Choroid plexus epithelial cell (primary cell): ENCODE data around the gene ASB10.

Experiments
- DNase-seq: peaks from one replicate; pipeline ENCODE4 v3.0.0-alpha.2; 2010; ENCODE audit warnings: low read depth
- H3K4me3 ChIP-seq: 2 replicates; pipeline ENCODE4 v1.5.1; 2011; ENCODE audit warnings: low read depth, mild to moderate bottlenecking, control low read depth, low read length, moderate library complexity
- TF ChIP-seq, protein P1 (sequence below): conservative IDR thresholded peaks from 2 replicates; pipeline ENCODE4 v1.5.1; 2011; ENCODE audit warnings: low read depth, mild to moderate bottlenecking, control low read depth, inconsistent platforms, low read length, moderate library complexity

Gene ASB10

DNA sequence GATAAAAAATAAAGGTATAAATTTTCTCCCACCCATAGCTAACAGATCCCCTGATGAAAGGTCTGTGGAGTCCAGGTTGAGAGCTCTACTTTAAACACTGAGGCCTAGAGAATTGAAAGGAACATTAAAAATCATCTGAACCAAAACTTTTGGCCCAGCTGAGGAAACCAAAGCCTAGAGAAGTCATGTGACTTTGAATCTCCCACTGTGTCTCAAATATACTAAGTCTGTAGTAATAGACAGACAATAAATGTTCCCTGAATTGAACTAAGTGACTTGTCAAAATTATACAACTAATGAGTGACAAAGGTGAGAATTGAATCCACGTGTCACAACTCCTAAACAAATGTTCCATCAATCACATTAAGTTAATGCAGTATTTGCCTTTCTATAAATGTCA lies 25.3 kb downstream of the ASB10 start:
- DNase-seq, result no peak
- TF ChIP-seq, protein P1, sequence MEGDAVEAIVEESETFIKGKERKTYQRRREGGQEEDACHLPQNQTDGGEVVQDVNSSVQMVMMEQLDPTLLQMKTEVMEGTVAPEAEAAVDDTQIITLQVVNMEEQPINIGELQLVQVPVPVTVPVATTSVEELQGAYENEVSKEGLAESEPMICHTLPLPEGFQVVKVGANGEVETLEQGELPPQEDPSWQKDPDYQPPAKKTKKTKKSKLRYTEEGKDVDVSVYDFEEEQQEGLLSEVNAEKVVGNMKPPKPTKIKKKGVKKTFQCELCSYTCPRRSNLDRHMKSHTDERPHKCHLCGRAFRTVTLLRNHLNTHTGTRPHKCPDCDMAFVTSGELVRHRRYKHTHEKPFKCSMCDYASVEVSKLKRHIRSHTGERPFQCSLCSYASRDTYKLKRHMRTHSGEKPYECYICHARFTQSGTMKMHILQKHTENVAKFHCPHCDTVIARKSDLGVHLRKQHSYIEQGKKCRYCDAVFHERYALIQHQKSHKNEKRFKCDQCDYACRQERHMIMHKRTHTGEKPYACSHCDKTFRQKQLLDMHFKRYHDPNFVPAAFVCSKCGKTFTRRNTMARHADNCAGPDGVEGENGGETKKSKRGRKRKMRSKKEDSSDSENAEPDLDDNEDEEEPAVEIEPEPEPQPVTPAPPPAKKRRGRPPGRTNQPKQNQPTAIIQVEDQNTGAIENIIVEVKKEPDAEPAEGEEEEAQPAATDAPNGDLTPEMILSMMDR, result no peak
- no peak overlapping the region for H3K4me3 ChIP-seq

DNA sequence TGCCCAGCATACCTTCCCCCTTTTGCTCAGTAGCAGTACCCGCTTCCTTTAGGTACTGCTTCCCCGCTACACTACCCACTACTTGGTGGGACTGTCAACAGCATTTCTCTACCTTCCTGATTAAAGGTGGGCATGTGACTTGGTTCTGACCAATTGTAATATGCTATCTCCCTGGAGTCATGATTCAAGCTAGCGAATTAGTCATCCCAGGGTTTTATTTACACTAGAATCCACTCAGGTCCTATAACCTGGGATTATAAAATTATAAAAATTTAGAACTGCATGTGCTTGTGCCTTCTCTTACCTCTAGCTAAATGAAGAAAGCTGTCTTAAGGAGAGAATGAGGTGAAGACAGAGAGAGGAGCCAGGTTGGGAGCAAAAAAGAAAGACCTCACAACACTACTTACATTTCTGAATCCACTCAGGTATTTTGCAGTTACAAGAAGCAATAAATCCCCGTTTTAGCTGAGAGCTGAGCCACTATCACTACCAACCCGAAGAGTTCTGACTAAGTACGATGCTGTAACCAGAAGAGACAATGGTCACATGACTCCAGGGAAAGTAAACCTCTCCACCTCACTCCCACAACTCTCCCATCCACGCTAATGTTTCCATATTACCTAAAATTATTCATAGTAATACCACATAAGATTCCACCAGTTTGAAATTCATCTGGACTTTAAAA lies 29.3 kb downstream of the ASB10 start:
- no peak overlapping the region for H3K4me3 ChIP-seq
- DNase-seq, result peak; percentile 21
- TF ChIP-seq, protein P1, result no peak

DNA sequence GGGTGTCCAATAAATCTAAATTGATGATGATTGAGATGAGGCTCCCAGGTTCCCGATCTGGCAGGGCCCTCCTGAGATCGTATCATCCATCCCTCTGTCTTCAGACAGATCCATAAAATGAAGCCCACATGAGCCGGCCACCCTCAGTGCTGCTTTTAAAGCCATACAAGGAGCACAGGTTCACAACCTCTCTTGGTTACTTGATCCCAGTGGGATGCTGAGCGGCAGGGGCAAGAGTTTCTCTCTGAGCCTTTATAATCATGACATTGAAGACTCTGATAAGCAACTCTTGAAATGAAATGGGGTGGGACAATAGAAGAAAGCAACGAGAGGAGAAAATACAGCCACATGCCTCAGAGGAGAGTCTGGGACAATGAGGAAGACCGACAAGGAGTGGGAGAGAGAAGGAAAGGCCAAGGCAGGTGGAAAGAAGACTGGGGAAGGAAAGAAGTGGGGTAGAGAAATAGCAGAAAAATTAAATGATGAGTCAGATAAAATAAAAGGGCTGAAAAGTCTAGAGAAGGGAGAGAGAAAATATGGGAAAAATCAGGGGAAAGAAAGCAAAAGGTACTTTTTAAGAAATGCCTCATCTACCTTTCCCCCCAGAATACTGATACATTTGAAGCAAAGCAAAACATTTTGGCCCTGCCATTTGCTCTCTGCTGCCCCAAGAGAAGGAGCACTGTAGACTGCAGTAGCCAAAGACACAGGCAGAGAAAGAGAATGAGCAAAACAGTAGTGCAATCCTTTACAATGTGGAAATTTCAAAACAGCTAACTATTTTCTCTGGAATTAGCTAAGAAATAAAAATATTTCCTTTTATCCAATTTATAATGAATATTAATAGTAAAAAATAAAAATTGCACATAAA lies 34.2 kb downstream of the ASB10 start:
- H3K4me3 ChIP-seq, result no peak overlapping the region
- no peak for DNase-seq
- TF ChIP-seq, protein P1, result peak; percentile 46

DNA sequence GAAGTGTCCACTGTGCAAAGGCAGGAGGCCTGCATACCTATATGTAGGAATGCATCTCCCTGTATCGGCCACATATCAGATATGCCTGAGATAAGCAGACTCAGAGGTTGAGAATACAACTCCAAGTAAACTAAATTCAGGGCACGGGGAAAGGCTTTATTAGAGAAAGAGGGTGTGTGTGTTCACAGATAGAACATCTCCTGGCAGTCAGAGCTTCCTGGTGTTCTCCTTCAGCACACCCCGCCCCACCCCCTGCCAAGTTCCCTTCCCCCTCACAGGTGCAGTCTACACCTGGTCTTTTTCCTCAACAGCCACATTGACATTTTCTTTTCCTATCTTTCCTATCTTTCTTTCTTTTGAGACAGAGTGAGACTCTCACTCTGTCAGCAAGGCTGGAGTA lies 36.7 kb downstream of the ASB10 start:
- H3K4me3 ChIP-seq, result no peak overlapping the region
- TF ChIP-seq, protein P1, result no peak
- DNase-seq, result no peak

DNA sequence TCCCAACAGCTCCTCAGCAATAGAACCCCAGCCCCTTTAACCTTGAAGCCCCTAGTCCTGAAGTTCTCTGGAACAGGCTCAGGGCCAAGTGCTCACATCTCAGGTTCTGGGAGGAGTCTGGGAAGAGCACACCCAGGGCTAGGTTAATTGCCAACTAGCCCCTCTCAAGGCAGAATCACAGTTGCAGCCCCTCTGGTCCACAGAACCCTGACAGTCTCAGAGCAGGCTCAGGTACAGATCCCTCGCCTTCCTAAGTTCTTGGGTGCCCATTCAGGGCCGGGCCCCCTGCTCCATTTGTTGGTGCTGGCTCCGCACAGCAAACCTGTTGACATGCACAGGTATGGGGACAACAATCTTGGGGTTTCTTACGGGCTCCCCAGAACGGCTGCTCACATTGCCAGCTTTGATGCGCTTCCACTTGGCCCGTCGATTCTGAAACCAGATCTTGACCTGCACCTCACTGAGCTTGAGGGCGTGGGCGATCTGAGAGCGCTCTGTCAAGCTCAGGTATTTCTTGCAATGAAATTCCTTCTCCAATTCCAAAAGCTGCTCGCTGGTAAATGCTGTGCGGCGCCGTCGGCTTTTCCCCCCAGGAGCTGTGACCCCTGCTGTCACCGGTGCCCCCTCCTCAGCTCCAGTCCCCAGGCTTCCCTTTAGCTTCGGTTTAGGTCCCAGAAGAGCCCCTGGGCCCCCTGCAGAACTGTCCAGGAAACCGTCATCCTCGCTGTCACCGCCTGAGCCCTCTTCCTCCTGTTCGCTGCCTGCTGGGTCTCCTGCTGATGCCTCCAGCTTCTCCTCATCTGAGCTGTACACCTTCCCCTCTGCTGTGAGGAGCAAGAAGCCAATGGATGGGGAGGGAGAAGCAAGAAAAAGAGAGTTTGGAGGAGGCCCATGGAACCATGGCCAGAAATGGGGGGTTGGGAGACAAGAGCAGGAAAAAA lies 38.5 kb downstream of the ASB10 start:
- TF ChIP-seq, protein P1, result no peak
- no peak overlapping the region for H3K4me3 ChIP-seq
- DNase-seq, result no peak

DNA sequence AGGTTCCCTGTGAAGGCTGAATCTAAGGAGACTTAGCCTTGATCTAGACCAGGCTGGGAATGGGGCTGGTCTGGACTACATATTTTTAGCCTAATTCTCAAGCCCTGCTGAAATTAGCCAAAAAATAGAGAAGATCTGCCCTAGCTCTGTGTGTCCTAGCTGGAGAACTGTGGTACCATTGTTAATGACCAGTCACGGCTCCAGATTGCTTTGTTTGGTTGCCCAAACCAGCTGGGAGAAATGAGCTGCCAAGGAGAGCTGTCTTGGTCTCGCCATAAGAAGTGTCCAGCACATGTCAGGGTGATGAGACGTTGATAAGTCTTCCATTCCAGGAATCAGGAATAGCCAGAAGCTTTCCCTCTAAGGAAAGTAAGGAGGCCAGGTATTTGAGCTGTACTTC lies 40.3 kb downstream of the ASB10 start:
- TF ChIP-seq, protein P1, result no peak
- DNase-seq, result no peak
- no peak overlapping the region for H3K4me3 ChIP-seq
